Measurements from ENCODE around the gene CCDC85A. TPM values are rescaled to one million over a fixed set of nuclear protein-coding genes. Genes with fewer than 3 reads are reported as not detected.

The CCDC85A gene
- total RNA-seq, 1 experiment from 2014 or later: 0.10 TPM

DNA sequence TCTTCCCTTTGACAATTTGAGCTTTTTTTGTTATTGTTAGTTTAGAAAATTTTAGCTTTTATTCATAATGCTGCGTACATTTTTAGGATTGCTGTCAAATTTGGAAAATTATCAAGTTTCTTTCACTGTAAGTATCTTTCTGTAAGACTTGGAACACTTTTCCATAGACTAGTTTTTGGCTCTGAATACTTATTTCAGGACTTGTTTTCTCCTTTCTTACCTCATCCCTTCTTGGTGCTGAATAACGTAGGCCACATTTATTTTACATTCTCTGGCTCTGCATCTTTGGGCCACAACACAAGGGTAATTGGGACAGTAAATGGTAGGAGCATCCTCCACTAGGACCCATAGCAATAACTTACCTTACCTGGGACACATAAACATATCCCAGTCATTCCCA is 85.1 kb downstream of the CCDC85A start:
- Histone ChIP-seq H3K9me2 (ENCODE audit: insufficient read depth) (no peaks in the 10 kb centered on the region), H4K20me1 (ENCODE audit: insufficient read depth) (no peaks in the 10 kb centered on the region), H3K27me3 (ENCODE audit: insufficient read depth, low read length) (no peaks in the 10 kb centered on the region), H2AFZ (ENCODE audit: low read depth, low read length, poor library complexity, severe bottlenecking) (no peak overlapping the region), H3K4me1 (ENCODE audit: control insufficient read depth in 1 of 2, insufficient read depth in 2 of 2, low read length in 2 of 2) (no peaks in the 10 kb centered on the region), H3K4me3 (replicated peaks in 1 of 2; ENCODE audit: low read depth in 1 of 2, low read length in 2 of 2) (no peak overlapping the region), H3K4me2 (ENCODE audit: low read length) (no peak overlapping the region), H3K9ac (ENCODE audit: low read length) (no peak overlapping the region), H3K36me3 (ENCODE audit: control insufficient read depth in 1 of 2, insufficient read depth in 2 of 2, low read length in 2 of 2) (no peaks in the 10 kb centered on the region), H3K79me2 (ENCODE audit: insufficient read depth, low read length) (no peaks in the 10 kb centered on the region), H3K27ac (ENCODE audit: low read depth, low read length) (no peak overlapping the region), H3K9me3 (ENCODE audit: control insufficient read depth in 1 of 2, insufficient read depth in 1 of 2, low read depth in 1 of 2, low read length in 2 of 2) (no peaks in the 10 kb centered on the region)
- CTCF ChIA-PET: no interaction called here
- ATAC-seq (no peak), DNase-seq (ENCODE audit: low read depth, low spot score) (no peak)
- POLR2A ChIA-PET: no interaction called here
- BruUV-seq (replicated peaks): no TSS peak
- intact Hi-C loops (cut with micrococcal nuclease): no loop called here
- no peak for TF ChIP-seq EGR1 (IDR thresholded peaks at IDR 0.05; ENCODE audit: low read depth)
- TF ChIP-seq ZNF274 (IDR thresholded peaks at IDR 0.05; ENCODE audit: low read depth, low read length): no peak
- TF ChIP-seq, protein P1, sequence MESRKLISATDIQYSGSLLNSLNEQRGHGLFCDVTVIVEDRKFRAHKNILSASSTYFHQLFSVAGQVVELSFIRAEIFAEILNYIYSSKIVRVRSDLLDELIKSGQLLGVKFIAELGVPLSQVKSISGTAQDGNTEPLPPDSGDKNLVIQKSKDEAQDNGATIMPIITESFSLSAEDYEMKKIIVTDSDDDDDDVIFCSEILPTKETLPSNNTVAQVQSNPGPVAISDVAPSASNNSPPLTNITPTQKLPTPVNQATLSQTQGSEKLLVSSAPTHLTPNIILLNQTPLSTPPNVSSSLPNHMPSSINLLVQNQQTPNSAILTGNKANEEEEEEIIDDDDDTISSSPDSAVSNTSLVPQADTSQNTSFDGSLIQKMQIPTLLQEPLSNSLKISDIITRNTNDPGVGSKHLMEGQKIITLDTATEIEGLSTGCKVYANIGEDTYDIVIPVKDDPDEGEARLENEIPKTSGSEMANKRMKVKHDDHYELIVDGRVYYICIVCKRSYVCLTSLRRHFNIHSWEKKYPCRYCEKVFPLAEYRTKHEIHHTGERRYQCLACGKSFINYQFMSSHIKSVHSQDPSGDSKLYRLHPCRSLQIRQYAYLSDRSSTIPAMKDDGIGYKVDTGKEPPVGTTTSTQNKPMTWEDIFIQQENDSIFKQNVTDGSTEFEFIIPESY (IDR thresholded peaks at IDR 0.05; ENCODE audit: extremely low read depth, insufficient replicate concordance, low read length): no peak
- TF ChIP-seq SRF (IDR thresholded peaks at IDR 0.05; ENCODE audit: low read depth): no peak
- TF ChIP-seq SIN3A (IDR thresholded peaks at IDR 0.05; ENCODE audit: low read depth): no peak
- TF ChIP-seq JUND (IDR thresholded peaks at IDR 0.05): no peak
- TF ChIP-seq, protein P2, sequence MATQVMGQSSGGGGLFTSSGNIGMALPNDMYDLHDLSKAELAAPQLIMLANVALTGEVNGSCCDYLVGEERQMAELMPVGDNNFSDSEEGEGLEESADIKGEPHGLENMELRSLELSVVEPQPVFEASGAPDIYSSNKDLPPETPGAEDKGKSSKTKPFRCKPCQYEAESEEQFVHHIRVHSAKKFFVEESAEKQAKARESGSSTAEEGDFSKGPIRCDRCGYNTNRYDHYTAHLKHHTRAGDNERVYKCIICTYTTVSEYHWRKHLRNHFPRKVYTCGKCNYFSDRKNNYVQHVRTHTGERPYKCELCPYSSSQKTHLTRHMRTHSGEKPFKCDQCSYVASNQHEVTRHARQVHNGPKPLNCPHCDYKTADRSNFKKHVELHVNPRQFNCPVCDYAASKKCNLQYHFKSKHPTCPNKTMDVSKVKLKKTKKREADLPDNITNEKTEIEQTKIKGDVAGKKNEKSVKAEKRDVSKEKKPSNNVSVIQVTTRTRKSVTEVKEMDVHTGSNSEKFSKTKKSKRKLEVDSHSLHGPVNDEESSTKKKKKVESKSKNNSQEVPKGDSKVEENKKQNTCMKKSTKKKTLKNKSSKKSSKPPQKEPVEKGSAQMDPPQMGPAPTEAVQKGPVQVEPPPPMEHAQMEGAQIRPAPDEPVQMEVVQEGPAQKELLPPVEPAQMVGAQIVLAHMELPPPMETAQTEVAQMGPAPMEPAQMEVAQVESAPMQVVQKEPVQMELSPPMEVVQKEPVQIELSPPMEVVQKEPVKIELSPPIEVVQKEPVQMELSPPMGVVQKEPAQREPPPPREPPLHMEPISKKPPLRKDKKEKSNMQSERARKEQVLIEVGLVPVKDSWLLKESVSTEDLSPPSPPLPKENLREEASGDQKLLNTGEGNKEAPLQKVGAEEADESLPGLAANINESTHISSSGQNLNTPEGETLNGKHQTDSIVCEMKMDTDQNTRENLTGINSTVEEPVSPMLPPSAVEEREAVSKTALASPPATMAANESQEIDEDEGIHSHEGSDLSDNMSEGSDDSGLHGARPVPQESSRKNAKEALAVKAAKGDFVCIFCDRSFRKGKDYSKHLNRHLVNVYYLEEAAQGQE (IDR thresholded peaks at IDR 0.05; ENCODE audit: low read depth): no peak
- TF ChIP-seq EZH2 (IDR thresholded peaks at IDR 0.05): no peak
- TF ChIP-seq EZH2phosphoT487 (IDR thresholded peaks at IDR 0.05; ENCODE audit: borderline replicate concordance): no peak
- RAD21 ChIA-PET (ENCODE audit: low non-redundant PET in 1 of 2, low total read pairs in 2 of 2, uncharacterized antibody in 2 of 2, unreplicated experiment in 2 of 2): no interaction called here

All from HCT116 (cell line).